Neural cell (in vitro differentiated cells): ENCODE results near the gene CBX2. TPM values are rescaled to one million over a fixed set of nuclear protein-coding genes. Genes with fewer than 3 reads are reported as not detected.

ENCODE experiments used
- H2AFZ ChIP-seq: fragments of 200-600, 300-800 bp; sonication (generic), shearing (Covaris generic); 2 replicates; pipeline ENCODE4 v1.6.0; 2014; ENCODE audit warnings: low read depth, mild to moderate bottlenecking, antibody characterized with exemption, low read length, moderate library complexity
- H3F3A ChIP-seq: fragments of 200-600 bp; shearing (Covaris generic); 2 replicates; pipeline ENCODE4 v1.6.1; 2016; ENCODE audit warnings: mild to moderate bottlenecking, moderate library complexity, mixed read lengths, antibody characterized with exemption, low read length; ENCODE audit not compliant: insufficient read depth, poor library complexity, severe bottlenecking
- H3K27ac ChIP-seq: fragments of 200-600, 300-800 bp; sonication (generic), shearing (Covaris generic); 2 replicates; pipeline ENCODE4 v1.5.1; 2014; ENCODE audit warnings: mild to moderate bottlenecking, low read length, moderate library complexity
- H3K27me3 ChIP-seq: fragments of 300-800, 200-600 bp; sonication (generic), shearing (Covaris generic); 2 replicates; pipeline ENCODE4 v1.6.0; 2014; ENCODE audit warnings: mild to moderate bottlenecking, low read depth, low read length, moderate library complexity; ENCODE audit not compliant: insufficient read depth
- H3K36me3 ChIP-seq: fragments of 300-800, 200-600 bp; sonication (generic), shearing (Covaris generic); 2 replicates; pipeline ENCODE4 v1.5.1; 2014; ENCODE audit warnings: mild to moderate bottlenecking, antibody characterized with exemption, low read length, moderate library complexity; ENCODE audit not compliant: insufficient read depth
- H3K4me2 ChIP-seq: fragments of 300-800, 200-600 bp; sonication (generic), shearing (Covaris generic); 2 replicates; pipeline ENCODE4 v1.6.0; 2014; ENCODE audit warnings: mild to moderate bottlenecking, low read length
- H3K4me3 ChIP-seq: fragments of 300-800, 200-600 bp; sonication (generic), shearing (Covaris generic); 2 replicates; pipeline ENCODE4 v1.5.1; 2014; ENCODE audit warnings: mild to moderate bottlenecking, low read length, moderate library complexity
- H3K79me2 ChIP-seq: fragments of 200-600 bp; shearing (Covaris generic); replicated peaks from 2 replicates; pipeline ENCODE4 v1.6.0; 2014; ENCODE audit warnings: mild to moderate bottlenecking, low read length, moderate library complexity; ENCODE audit not compliant: insufficient read depth
- H3K9ac ChIP-seq: fragments of 300-800, 200-600 bp; sonication (generic), shearing (Covaris generic); 2 replicates; pipeline ENCODE4 v1.6.1; 2016; ENCODE audit warnings: mild to moderate bottlenecking, low read length, mixed read lengths
- H3K9me2 ChIP-seq: fragments of 200-600 bp; shearing (Covaris generic); 2 replicates; pipeline ENCODE4 v1.6.1; 2016; ENCODE audit warnings: mild to moderate bottlenecking, low read length, mixed read lengths; ENCODE audit not compliant: insufficient read depth
- H3K9me3 ChIP-seq: fragments of 200-600, 300-800 bp; sonication (generic), shearing (Covaris generic); 2 replicates; pipeline ENCODE4 v1.6.1; 2016; ENCODE audit warnings: mild to moderate bottlenecking, mixed run types, low read length, moderate library complexity, mixed read lengths
- H4K20me1 ChIP-seq: fragments of 200-600 bp; shearing (Covaris generic); 2 replicates; pipeline ENCODE4 v1.6.1; 2016; ENCODE audit warnings: mild to moderate bottlenecking, mixed run types; ENCODE audit not compliant: insufficient read depth
- CTCF ChIP-seq: fragments of 450-650 bp; IDR thresholded peaks from 2 replicates; pipeline ENCODE4 v1.5.1; 2014; ENCODE audit warnings: antibody characterized with exemption, mild to moderate bottlenecking, moderate library complexity; ENCODE audit not compliant: poor library complexity, severe bottlenecking
- EP300 ChIP-seq: fragments of 450-650 bp; conservative IDR thresholded peaks from 2 replicates; pipeline ENCODE4 v1.6.1; 2014; ENCODE audit warnings: antibody characterized with exemption, mild to moderate bottlenecking, moderate library complexity; ENCODE audit not compliant: poor library complexity, severe bottlenecking
- EZH2 ChIP-seq: fragments of 200-600, 300-800 bp; shearing (Covaris generic), sonication (generic); IDR thresholded peaks from 2 replicates; pipeline ENCODE4 v1.6.1; 2014; ENCODE audit warnings: antibody characterized with exemption, low read length, borderline replicate concordance, mild to moderate bottlenecking; ENCODE audit not compliant: insufficient read depth, poor library complexity, severe bottlenecking
- MXI1 ChIP-seq: fragments of 450-650 bp; conservative IDR thresholded peaks from 2 replicates; pipeline ENCODE4 v1.6.1; 2014; ENCODE audit warnings: antibody characterized with exemption, mild to moderate bottlenecking; ENCODE audit not compliant: poor library complexity, severe bottlenecking
- POLR2AphosphoS5 ChIP-seq: IDR thresholded peaks from 2 replicates; pipeline ENCODE4 v1.6.1; 2012
- RAD21 ChIP-seq: fragments of 450-650 bp; conservative IDR thresholded peaks from 2 replicates; pipeline ENCODE4 v1.6.1; 2014; ENCODE audit warnings: antibody characterized with exemption, mild to moderate bottlenecking, moderate library complexity
- REST ChIP-seq: IDR thresholded peaks from 2 replicates; pipeline ENCODE4 v1.6.1; 2012; ENCODE audit warnings: borderline replicate concordance
- SMC3 ChIP-seq: fragments of 450-650 bp; conservative IDR thresholded peaks from 2 replicates; pipeline ENCODE4 v1.6.1; 2014; ENCODE audit warnings: antibody characterized with exemption, mild to moderate bottlenecking, moderate library complexity; ENCODE audit not compliant: poor library complexity
- TAF1 ChIP-seq: IDR thresholded peaks from 2 replicates; pipeline ENCODE4 v1.6.1; 2012; ENCODE audit warnings: low read depth
- polyA plus RNA-seq: library from polyadenylated mRNA; depleted of rRNA; stranded (reverse); fragments of >200 nt; gene quantifications from 2 replicates; pipeline ENCODE4 v1.2.3, GENCODE V29; 2014

The CBX2 gene
- polyA plus RNA-seq, 1 donor from 2014 or later = 16.9 TPM

GRCh38 chr17:79830763-79831264 lies 52.9 kb downstream of the CBX2 start:
- Histone ChIP-seq H4K20me1 (peaks cover 25% of the 10 kb centered on the region), H3K4me3 (no peak overlapping the region), H3F3A (peaks cover 3% of the 10 kb centered on the region), H3K9me3 (no peaks in the 10 kb centered on the region), H3K9ac (no peak overlapping the region), H3K4me2 (no peak overlapping the region), H2AFZ (no peak overlapping the region), H3K27me3 (peaks cover 18% of the 10 kb centered on the region), H3K36me3 (no peaks in the 10 kb centered on the region), H3K27ac (no peak overlapping the region), H3K79me2 (peaks cover 23% of the 10 kb centered on the region), H3K9me2 (no peaks in the 10 kb centered on the region)
- TF ChIP-seq REST (no peak), CTCF (no peak), RAD21 (no peak), EZH2 (no peak), EP300 (no peak), SMC3 (no peak), MXI1 (no peak), POLR2AphosphoS5 (no peak), TAF1 (no peak)

DNA sequence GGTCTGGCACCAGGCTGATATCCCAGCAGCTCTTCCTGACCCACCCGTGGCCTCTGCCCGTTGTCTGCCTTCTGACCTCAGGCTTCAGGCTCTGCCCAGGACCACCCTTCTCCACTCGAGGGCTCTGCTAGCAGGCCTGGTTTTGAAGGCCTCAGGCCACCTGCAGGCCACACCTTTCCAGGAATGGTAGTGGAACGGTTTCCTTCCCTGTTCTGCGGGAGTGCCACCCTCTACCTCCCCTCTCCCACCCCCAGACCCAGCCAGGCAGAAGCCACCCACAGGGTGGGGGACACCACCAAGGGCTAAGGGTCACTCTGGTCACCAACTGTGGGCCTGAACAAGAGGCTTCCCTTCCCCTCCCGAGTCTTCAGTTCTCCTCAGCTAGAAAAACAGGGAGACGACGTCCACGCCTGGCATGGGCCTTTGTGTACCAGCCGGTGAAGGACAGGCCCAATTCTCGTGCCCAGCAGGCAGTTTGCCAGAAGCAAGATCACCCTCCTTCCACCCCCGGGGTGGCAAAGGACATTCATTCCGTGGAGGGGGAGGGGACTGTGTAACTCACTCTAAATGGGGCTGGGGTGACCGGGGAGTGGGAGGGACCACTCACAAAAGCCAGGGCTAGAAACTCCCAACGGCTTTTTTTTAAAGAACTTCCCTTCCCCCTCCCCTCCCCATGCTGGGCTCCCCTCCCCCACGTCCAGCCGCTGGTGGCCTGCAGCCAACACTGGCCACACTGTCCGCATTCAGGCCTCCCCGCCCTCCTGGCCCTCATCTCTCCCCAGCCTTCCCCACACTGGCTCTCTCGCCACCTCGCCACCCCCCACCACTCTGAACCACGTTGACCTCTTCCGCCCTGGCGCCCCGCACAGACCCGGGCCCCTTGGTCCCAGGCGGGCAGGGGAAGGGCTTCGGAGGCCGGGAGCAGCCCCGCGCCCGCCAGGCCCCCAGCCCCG lies 53.6 kb downstream of the CBX2 start:
- H3K27ac ChIP-seq = no peak overlapping the region
- no peak for TF ChIP-seq MXI1
- peaks cover 31% of the 10 kb centered on the region for H4K20me1 ChIP-seq
- H2AFZ ChIP-seq = no peak overlapping the region
- no peak overlapping the region for H3K4me2 ChIP-seq
- H3F3A ChIP-seq = peaks cover 3% of the 10 kb centered on the region
- H3K27me3 ChIP-seq = peaks cover 18% of the 10 kb centered on the region
- no peaks in the 10 kb centered on the region for H3K36me3 ChIP-seq
- H3K79me2 ChIP-seq = peaks cover 30% of the 10 kb centered on the region
- peak overlapping the region; percentile 83 for H3K4me3 ChIP-seq
- H3K9me2 ChIP-seq = no peaks in the 10 kb centered on the region
- no peaks in the 10 kb centered on the region for H3K9me3 ChIP-seq
- peak overlapping the region; percentile 44 for H3K9ac ChIP-seq
